ENCODE data around the gene FPGS. TPM values are rescaled to one million over a fixed set of nuclear protein-coding genes. Genes with fewer than 3 reads are reported as not detected.

FPGS gene
- total RNA-seq, 1 experiment from 2014 or later: 70.6 TPM

DNA sequence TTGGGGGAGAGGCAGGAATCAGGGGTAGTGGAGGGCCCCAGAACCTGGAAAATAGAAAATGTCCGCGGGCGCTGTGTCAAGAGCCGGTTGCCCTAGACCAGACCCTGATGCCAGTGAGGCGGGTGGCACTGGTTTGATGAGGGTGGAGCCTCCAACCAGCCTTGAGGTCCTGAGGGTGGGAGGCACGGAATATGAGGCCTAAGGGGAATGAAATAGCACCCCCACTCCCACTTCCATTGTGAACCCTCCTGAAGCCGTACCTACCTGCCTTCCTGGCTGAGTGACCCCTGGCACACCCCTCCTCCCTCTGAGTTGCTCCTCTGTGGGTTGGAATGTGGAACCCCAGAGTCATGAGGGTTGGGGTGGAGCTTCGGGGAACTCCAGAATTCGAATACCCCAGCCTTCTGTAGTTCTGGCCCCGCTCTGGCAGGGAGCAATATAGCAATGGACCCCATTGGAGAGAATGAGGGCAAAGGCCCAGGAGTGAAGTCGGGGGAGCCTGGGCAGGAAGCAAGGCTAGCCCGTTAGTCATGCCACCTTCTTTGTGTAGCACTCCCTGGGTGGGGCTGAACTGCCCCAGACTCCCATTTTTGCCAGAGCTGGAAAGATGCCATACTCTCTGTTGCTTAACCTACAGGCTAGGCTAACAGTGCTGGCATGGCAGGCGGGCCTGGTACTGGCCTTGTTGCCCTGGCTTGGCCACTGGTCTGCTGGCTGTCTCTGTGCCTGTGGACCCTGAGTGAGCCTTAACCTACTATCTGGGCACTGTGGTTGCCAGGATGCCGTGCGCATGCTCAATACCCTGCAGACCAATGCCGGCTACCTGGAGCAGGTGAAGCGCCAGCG lies 1.0 kb downstream of the FPGS start:
- Histone ChIP-seq H3K4me2 (ENCODE audit: low read length) (peak overlapping the region; percentile 96), H3K79me2 (ENCODE audit: insufficient read depth, low read length) (peaks cover 35% of the 10 kb centered on the region), H4K20me1 (ENCODE audit: insufficient read depth) (peaks cover 4% of the 10 kb centered on the region; the same call in 1 of the 2 replicates), H2AFZ (ENCODE audit: low read depth, low read length, poor library complexity, severe bottlenecking) (no peak overlapping the region), H3K27ac (ENCODE audit: low read depth, low read length) (peak overlapping the region; percentile 74), H3K4me3 (replicated peaks in 1 of 2; ENCODE audit: low read depth in 1 of 2, low read length in 2 of 2) (peak overlapping the region; percentile 69 to 73), H3K4me1 (ENCODE audit: control insufficient read depth in 1 of 2, insufficient read depth in 2 of 2, low read length in 2 of 2) (peaks cover 19 to 27% of the 10 kb centered on the region in 2 experiments), H3K9ac (ENCODE audit: low read length) (peak overlapping the region; percentile 86), H3K9me3 (ENCODE audit: control insufficient read depth in 1 of 2, insufficient read depth in 1 of 2, low read depth in 1 of 2, low read length in 2 of 2) (no peaks in the 10 kb centered on the region), H3K9me2 (ENCODE audit: insufficient read depth) (no peaks in the 10 kb centered on the region), H3K27me3 (ENCODE audit: insufficient read depth, low read length) (no peaks in the 10 kb centered on the region), H3K36me3 (ENCODE audit: control insufficient read depth in 1 of 2, insufficient read depth in 2 of 2, low read length in 2 of 2) (peaks cover 0 to 22% of the 10 kb centered on the region in 2 experiments; a peak in 1 of 4 replicates)
- POLR2A ChIA-PET: interaction anchor here (1.2 to 1.3 kb wide), 2 partner anchors 12 to 33 kb away, joined by 3 read pairs; no protein-coding TSS in a partner anchor
- intact Hi-C loops (cut with micrococcal nuclease): loop anchor here (2.0 kb wide), 1 partner anchor 115 kb away; no protein-coding TSS in a partner anchor
- TF ChIP-seq YY1 (IDR thresholded peaks at IDR 0.05; ENCODE audit: extremely low read depth, insufficient replicate concordance, low read depth, low read length): no peak
- TF ChIP-seq SRF (IDR thresholded peaks at IDR 0.05; ENCODE audit: low read depth): no peak
- TF ChIP-seq CBX3 (IDR thresholded peaks at IDR 0.05; ENCODE audit: low read depth): no peak
- no peak for TF ChIP-seq EGR1 (IDR thresholded peaks at IDR 0.05; ENCODE audit: low read depth)
- TF ChIP-seq POLR2AphosphoS5 (IDR thresholded peaks at IDR 0.05; ENCODE audit: low read depth, low read length): no peak
- TF ChIP-seq POLR2A (IDR thresholded peaks at IDR 0.05; ENCODE audit: borderline replicate concordance, extremely low read depth, insufficient read depth, insufficient read length): no peak
- no peak for TF ChIP-seq ZFX (IDR thresholded peaks at IDR 0.05)
- TF ChIP-seq ZNF274 (IDR thresholded peaks at IDR 0.05; ENCODE audit: low read depth, low read length): no peak
- no peak for TF ChIP-seq MAX (IDR thresholded peaks at IDR 0.05)
- no peak for TF ChIP-seq ZBTB33 (IDR thresholded peaks at IDR 0.05; ENCODE audit: extremely low read depth, insufficient replicate concordance, low read length)
- no peak for TF ChIP-seq RAD21 (IDR thresholded peaks at IDR 0.05; ENCODE audit: low read depth)
- TF ChIP-seq EZH2phosphoT487 (IDR thresholded peaks at IDR 0.05; ENCODE audit: borderline replicate concordance): no peak
- TF ChIP-seq TCF7L2 (IDR thresholded peaks at IDR 0.05; ENCODE audit: borderline replicate concordance, extremely low read depth, insufficient read depth, insufficient read length): no peak
- no peak for TF ChIP-seq SIN3A (IDR thresholded peaks at IDR 0.05; ENCODE audit: low read depth)
- no peak for TF ChIP-seq ELF1 (IDR thresholded peaks at IDR 0.05; ENCODE audit: borderline replicate concordance, low read depth)
- RAD21 ChIA-PET (ENCODE audit: low non-redundant PET in 1 of 2, low total read pairs in 2 of 2, uncharacterized antibody in 2 of 2, unreplicated experiment in 2 of 2): no interaction called here
- no peak for DNase-seq (ENCODE audit: low read depth, low spot score)
- ATAC-seq: peak; percentile 38
- TSS peak; percentile 71 for BruUV-seq (replicated peaks)
- CTCF ChIA-PET: interaction anchor here (0.6 kb wide), 1 partner anchor 125 kb away, joined by 3 read pairs; no protein-coding TSS in a partner anchor
